Measurements from ENCODE around the gene PKD1L1.

The PKD1L1 gene

DNA sequence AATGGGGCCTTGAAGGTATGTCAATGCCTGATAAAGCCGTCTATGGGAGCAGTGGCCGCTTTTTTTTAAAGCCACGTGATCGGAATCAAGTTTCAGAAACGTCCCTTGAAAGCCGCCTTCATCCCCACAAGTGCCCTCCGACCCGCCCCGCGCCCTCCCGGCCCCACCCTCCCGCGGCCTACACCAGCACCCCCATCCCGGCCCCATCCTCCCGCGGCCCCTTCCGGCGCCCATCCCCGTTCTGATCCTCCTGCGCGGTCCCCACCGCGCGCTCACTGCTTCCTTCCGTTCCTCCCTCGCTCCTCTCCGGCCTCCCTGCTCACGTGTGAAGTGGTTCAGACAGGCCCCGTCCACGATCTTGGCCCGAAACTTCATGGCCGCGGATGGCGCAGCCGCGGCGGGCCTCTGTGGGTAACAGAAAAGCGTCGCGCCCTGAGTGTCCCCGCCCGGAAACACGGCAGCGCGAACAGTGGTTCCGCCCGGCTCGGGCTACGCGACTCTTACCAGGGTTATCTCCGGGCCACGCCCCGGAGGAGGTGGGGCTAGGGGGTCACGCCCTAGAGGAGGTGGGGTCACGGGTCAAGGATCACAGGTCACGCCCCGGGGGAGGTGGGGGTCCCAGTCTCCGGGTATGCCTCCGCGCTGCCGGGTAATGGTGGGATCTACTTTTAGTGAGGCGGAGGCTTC, 31.0 kb upstream of the PKD1L1 start, which contains the start of gene HUS1 (continued):
- TF ChIP-seq, protein P1, sequence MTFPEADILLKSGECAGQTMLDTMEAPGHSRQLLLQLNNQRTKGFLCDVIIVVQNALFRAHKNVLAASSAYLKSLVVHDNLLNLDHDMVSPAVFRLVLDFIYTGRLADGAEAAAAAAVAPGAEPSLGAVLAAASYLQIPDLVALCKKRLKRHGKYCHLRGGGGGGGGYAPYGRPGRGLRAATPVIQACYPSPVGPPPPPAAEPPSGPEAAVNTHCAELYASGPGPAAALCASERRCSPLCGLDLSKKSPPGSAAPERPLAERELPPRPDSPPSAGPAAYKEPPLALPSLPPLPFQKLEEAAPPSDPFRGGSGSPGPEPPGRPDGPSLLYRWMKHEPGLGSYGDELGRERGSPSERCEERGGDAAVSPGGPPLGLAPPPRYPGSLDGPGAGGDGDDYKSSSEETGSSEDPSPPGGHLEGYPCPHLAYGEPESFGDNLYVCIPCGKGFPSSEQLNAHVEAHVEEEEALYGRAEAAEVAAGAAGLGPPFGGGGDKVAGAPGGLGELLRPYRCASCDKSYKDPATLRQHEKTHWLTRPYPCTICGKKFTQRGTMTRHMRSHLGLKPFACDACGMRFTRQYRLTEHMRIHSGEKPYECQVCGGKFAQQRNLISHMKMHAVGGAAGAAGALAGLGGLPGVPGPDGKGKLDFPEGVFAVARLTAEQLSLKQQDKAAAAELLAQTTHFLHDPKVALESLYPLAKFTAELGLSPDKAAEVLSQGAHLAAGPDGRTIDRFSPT (tag by site-specific recombination; IDR thresholded peaks at IDR 0.05): no peak
- TF ChIP-seq ZNF624 (tag by site-specific recombination; IDR thresholded peaks at IDR 0.05) (no peak), KLF8 (tag by site-specific recombination; IDR thresholded peaks at IDR 0.05) (peak; percentile 95), ZNF10 (tag by site-specific recombination; IDR thresholded peaks at IDR 0.05) (0 out of 2 replicates have a peak, but pooled peaks have one; percentile 22), ZNF391 (tag by site-specific recombination; IDR thresholded peaks at IDR 0.05; ENCODE audit: borderline replicate concordance, low read depth) (peak; percentile 67; the same call in 1 of the 2 replicates), YY1 (tag by site-specific recombination; IDR thresholded peaks at IDR 0.05) (peak; percentile 85), YY2 (tag by site-specific recombination; IDR thresholded peaks at IDR 0.05) (peak; percentile 74), ZSCAN30 (tag by site-specific recombination; IDR thresholded peaks at IDR 0.05) (peak; percentile 51; the same call in 1 of the 2 replicates), ZIC2 (tag by site-specific recombination; IDR thresholded peaks at IDR 0.05) (peak; percentile 38; the same call in 1 of the 2 replicates), KLF1 (tag by site-specific recombination; IDR thresholded peaks at IDR 0.05) (peak; percentile 92), KLF10 (tag by site-specific recombination; IDR thresholded peaks at IDR 0.05) (0 out of 2 replicates have a peak, but pooled peaks have one; percentile 47), ZNF658 (tag by site-specific recombination; IDR thresholded peaks at IDR 0.05) (no peak), SETDB1 (IDR thresholded peaks at IDR 0.05; ENCODE audit: insufficient read length, low read length) (no peak), ZNF335 (tag by site-specific recombination; conservative IDR thresholded peaks at IDR 0.05) (peak; percentile 64), ZBTB21 (tag by site-specific recombination; IDR thresholded peaks at IDR 0.05) (peak; percentile 45; the same call in 1 of the 2 replicates), ZNF629 (tag by site-specific recombination; IDR thresholded peaks at IDR 0.05) (peak; percentile 81), ZSCAN23 (tag by site-specific recombination; IDR thresholded peaks at IDR 0.05) (0 out of 2 replicates have a peak, but pooled peaks have one; percentile 63), ZNF561 (tag by site-specific recombination; IDR thresholded peaks at IDR 0.05; ENCODE audit: borderline replicate concordance) (peak; percentile 85)
- TF ChIP-seq, protein P2, sequence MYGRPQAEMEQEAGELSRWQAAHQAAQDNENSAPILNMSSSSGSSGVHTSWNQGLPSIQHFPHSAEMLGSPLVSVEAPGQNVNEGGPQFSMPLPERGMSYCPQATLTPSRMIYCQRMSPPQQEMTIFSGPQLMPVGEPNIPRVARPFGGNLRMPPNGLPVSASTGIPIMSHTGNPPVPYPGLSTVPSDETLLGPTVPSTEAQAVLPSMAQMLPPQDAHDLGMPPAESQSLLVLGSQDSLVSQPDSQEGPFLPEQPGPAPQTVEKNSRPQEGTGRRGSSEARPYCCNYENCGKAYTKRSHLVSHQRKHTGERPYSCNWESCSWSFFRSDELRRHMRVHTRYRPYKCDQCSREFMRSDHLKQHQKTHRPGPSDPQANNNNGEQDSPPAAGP (tag by site-specific recombination; IDR thresholded peaks at IDR 0.05): peak; percentile 87
- TF ChIP-seq, protein P3, sequence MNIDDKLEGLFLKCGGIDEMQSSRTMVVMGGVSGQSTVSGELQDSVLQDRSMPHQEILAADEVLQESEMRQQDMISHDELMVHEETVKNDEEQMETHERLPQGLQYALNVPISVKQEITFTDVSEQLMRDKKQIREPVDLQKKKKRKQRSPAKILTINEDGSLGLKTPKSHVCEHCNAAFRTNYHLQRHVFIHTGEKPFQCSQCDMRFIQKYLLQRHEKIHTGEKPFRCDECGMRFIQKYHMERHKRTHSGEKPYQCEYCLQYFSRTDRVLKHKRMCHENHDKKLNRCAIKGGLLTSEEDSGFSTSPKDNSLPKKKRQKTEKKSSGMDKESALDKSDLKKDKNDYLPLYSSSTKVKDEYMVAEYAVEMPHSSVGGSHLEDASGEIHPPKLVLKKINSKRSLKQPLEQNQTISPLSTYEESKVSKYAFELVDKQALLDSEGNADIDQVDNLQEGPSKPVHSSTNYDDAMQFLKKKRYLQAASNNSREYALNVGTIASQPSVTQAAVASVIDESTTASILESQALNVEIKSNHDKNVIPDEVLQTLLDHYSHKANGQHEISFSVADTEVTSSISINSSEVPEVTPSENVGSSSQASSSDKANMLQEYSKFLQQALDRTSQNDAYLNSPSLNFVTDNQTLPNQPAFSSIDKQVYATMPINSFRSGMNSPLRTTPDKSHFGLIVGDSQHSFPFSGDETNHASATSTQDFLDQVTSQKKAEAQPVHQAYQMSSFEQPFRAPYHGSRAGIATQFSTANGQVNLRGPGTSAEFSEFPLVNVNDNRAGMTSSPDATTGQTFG (tag by site-specific recombination; IDR thresholded peaks at IDR 0.05; ENCODE audit: borderline replicate concordance): no peak
- TF ChIP-seq, protein P4, sequence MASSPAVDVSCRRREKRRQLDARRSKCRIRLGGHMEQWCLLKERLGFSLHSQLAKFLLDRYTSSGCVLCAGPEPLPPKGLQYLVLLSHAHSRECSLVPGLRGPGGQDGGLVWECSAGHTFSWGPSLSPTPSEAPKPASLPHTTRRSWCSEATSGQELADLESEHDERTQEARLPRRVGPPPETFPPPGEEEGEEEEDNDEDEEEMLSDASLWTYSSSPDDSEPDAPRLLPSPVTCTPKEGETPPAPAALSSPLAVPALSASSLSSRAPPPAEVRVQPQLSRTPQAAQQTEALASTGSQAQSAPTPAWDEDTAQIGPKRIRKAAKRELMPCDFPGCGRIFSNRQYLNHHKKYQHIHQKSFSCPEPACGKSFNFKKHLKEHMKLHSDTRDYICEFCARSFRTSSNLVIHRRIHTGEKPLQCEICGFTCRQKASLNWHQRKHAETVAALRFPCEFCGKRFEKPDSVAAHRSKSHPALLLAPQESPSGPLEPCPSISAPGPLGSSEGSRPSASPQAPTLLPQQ (tag by site-specific recombination; IDR thresholded peaks at IDR 0.05): peak; percentile 92

All from HEK293 (cell line).